T-helper 17 cell (primary cell): Measurements from ENCODE around the gene TGDS. TPM values are rescaled to one million over a fixed set of nuclear protein-coding genes. Genes with fewer than 3 reads are reported as not detected.
"Not testable (repeated sequence)": the region's sequence is repeated elsewhere in the genome, so short reads cannot be mapped to it uniquely, and the experiment has no call there.

Source experiments
- ATAC-seq: fragments of 150-1000 bp; cut with Tn5 transposase; 2 replicates; pipeline ENCODE4 v1.10.0; 2021; ENCODE audit warnings: mild to moderate bottlenecking, moderate library complexity
- DNase-seq, 3 donors: peaks; one replicate each; pipeline versions ENCODE4 v3.0.0 to v3.0.0-alpha.2; 2020 to 2021
- H3K9me3 ChIP-seq: one replicate; pipeline ENCODE4 v1.7.0; 2013; ENCODE audit warnings: low read length, mild to moderate bottlenecking; ENCODE audit not compliant: control insufficient read depth, poor library complexity, severe bottlenecking
- H3K27ac Mint-ChIP-seq: one replicate; pipeline ENCODE4 v1.8.0; 2022; ENCODE audit warnings: mild to moderate bottlenecking, moderate library complexity, mixed read lengths
- H3K27me3 Mint-ChIP-seq: one replicate; pipeline ENCODE4 v1.8.0; 2022; ENCODE audit warnings: mixed read lengths
- H3K36me3 Mint-ChIP-seq: one replicate; pipeline ENCODE4 v1.8.0; 2022; ENCODE audit warnings: low read depth, mixed read lengths
- H3K4me1 Mint-ChIP-seq: one replicate; pipeline ENCODE4 v1.8.0; 2022; ENCODE audit warnings: mild to moderate bottlenecking, mixed read lengths
- H3K4me3 Mint-ChIP-seq: one replicate; pipeline ENCODE4 v1.8.0; 2022; ENCODE audit warnings: mild to moderate bottlenecking, moderate library complexity, mixed read lengths
- total RNA-seq, 4 donors: library from RNA in 2 of 4; stranded (reverse) in 2 of 4; gene quantifications; one replicate each; pipeline ENCODE4 v1.2.3 and lab custom pipeline; 2022 to 2026

The TGDS gene
- total RNA-seq, 2 donors from 2014 or later, result 5.5 to 5.9 TPM

- no peaks in the 10 kb centered on the region for H3K36me3 Mint-ChIP-seq
- H3K4me1 Mint-ChIP-seq, result peaks cover 4% of the 10 kb centered on the region
- no peak for DNase-seq
Measured at GRCh38 chr13:94535775-94536174, 60.2 kb downstream of the TGDS start.

GRCh38 chr13:94535231-94535630, 60.7 kb downstream of the TGDS start:
- no peak for ATAC-seq
- peaks cover 14% of the 10 kb centered on the region for H3K27me3 Mint-ChIP-seq
- peaks cover 4% of the 10 kb centered on the region for H3K4me1 Mint-ChIP-seq
- H3K4me3 Mint-ChIP-seq, result no peak overlapping the region
- no peak for DNase-seq
- no peak overlapping the region for H3K27ac Mint-ChIP-seq
- H3K9me3 ChIP-seq, result no peaks in the 10 kb centered on the region
- no peaks in the 10 kb centered on the region for H3K36me3 Mint-ChIP-seq

More at GRCh38 chr13:94535775-94536174, 60.2 kb downstream of the TGDS start:
- Mint-ChIP-seq H3K27ac (no peak overlapping the region), H3K27me3 (peaks cover 14% of the 10 kb centered on the region), H3K4me3 (no peak overlapping the region)
- ATAC-seq, result no peak
- no peaks in the 10 kb centered on the region for H3K9me3 ChIP-seq

DNA sequence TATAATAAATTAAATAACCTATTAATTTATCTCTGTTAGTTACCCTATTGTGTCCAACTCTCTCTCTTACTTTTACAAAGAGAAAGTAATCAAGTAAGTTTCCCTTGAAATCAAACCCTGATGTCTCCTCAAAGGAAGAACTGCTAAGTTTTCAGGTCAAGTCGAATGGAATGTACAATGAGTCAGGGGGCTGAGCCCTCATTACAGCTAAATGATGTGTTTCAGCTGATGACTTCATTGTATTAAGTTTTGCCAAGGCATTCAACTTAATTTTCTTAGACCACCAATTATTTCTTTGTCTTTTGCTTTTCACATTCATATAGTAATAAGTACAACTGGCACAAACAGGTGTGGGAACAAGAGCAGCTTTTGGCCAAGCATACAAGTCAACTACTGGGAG, 61.8 kb downstream of the TGDS start:
- Mint-ChIP-seq H3K4me1 (peaks cover 2% of the 10 kb centered on the region), H3K27me3 (peaks cover 14% of the 10 kb centered on the region), H3K27ac (no peak overlapping the region), H3K4me3 (no peak overlapping the region), H3K36me3 (no peaks in the 10 kb centered on the region)
- no peaks in the 10 kb centered on the region for H3K9me3 ChIP-seq
- ATAC-seq (no peak), DNase-seq (no peak)

DNA sequence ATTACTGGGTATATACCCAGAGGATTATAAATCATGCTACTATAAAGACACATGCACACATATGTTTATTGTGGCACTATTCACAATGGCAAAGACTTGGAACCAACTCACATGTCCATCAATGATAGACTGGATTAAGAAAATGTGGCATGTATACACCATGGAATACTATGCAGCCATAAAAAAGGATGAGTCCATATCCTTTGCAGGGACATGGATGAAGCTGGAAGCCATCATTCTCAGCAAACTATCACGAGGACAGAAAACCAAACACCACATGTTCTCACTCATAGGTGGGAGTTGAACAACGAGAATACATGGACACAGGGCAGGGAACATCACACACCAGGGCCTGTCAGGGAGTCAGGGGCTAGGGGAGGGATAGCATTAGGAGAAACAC, 63.7 kb downstream of the TGDS start:
- not testable (repeated sequence) for H3K27me3 Mint-ChIP-seq, ATAC-seq, H3K9me3 ChIP-seq, DNase-seq, H3K4me1 Mint-ChIP-seq, H3K4me3 Mint-ChIP-seq, H3K36me3 Mint-ChIP-seq, H3K27ac Mint-ChIP-seq

DNA sequence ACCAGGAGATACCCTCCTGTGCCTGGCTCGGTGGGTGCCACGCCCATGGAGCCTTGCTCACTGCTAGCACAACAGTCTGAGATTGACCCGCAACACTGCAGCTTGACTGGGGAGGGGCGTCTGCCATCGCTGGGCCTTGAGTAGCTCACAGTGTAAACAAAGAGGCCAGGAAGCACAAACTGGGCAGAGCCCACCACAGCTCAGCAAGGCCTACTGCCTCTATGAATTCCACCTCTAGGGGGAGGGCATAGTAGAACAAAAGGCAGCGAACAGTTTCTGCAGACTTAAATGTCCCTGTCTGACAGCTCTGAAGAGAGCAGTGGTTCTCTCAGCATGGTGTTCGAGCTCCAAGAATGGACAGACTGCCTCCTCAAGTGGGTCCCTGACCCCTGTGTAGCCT, 69.0 kb downstream of the TGDS start:
- not testable (repeated sequence) for H3K36me3 Mint-ChIP-seq, H3K9me3 ChIP-seq, H3K4me1 Mint-ChIP-seq, H3K4me3 Mint-ChIP-seq, H3K27me3 Mint-ChIP-seq, ATAC-seq, DNase-seq, H3K27ac Mint-ChIP-seq

DNA sequence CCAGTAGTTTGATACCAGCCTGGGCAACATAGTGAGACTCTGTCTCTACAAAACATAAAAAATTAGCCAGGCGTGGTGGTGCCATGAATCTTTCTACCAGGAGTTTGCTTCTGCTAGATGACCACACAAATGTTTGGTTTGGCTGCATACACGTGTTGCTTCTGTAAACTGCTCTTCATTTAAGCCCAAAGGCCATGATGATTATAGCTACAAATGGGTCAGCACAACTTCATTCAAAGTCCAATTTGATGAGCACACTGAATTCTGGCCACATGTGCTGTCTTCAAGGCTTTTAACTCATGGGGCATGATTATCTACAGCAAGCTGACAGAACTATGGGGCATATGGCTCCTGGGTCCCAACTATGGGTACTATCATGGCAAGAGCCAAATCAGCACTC, 70.2 kb downstream of the TGDS start:
- H3K36me3 Mint-ChIP-seq, result peaks cover 2% of the 10 kb centered on the region
- H3K27ac Mint-ChIP-seq, result no peak overlapping the region
- H3K9me3 ChIP-seq, result no peaks in the 10 kb centered on the region
- DNase-seq, result no peak
- ATAC-seq, result no peak
- no peaks in the 10 kb centered on the region for H3K27me3 Mint-ChIP-seq
- H3K4me3 Mint-ChIP-seq, result no peak overlapping the region
- H3K4me1 Mint-ChIP-seq, result no peaks in the 10 kb centered on the region

- H3K4me1 Mint-ChIP-seq, result no peaks in the 10 kb centered on the region
- no peak overlapping the region for H3K4me3 Mint-ChIP-seq
- no peaks in the 10 kb centered on the region for H3K9me3 ChIP-seq
- H3K27me3 Mint-ChIP-seq, result no peaks in the 10 kb centered on the region
- DNase-seq, result no peak
- no peak overlapping the region for H3K27ac Mint-ChIP-seq
- peaks cover 2% of the 10 kb centered on the region for H3K36me3 Mint-ChIP-seq
- ATAC-seq, result no peak
Measured at GRCh38 chr13:94524407-94524806, 71.5 kb downstream of the TGDS start.

Other genes starting within 250 kb of the TGDS start
- gene DCT, start 116.5 kb downstream of the TGDS start, total RNA-seq, result under 1 TPM; 0.16 to 0.20 TPM
- 1 to 10 TPM; 1.3 to 1.4 TPM for gene GPR180, start 5.7 kb upstream of the TGDS start, total RNA-seq
- gene SOX21, start 116.4 kb upstream of the TGDS start, total RNA-seq, result not detected